Natural killer cell (primary cell): Measurements from ENCODE around the gene DTNB. TPM values are rescaled to one million over a fixed set of nuclear protein-coding genes. Genes with fewer than 3 reads are reported as not detected.

ENCODE experiments used
- ATAC-seq, 3 donors: fragments of 150-1000 bp in 2 of 3; fragments of 200-7000 bp in 1 of 3; cut with Tn5 transposase; 1 replicate in 1 of 3; 2 replicates in 2 of 3; pipeline ENCODE4 v1.10.0; 2021; ENCODE audit warnings: mild to moderate bottlenecking in 2 of 3, moderate library complexity in 2 of 3
- DNase-seq, 2 donors: peaks; one replicate each; pipeline versions ENCODE4 v3.0.0 to v3.0.0-alpha.2; 2013 to 2021; ENCODE audit warnings: mixed read lengths in 1 of 2
- H3K27ac ChIP-seq: one replicate; pipeline ENCODE4 v1.5.1; 2013; ENCODE audit warnings: mild to moderate bottlenecking, low read length
- H3K27me3 ChIP-seq: one replicate; pipeline ENCODE4 v1.6.1; 2013; ENCODE audit warnings: low read length; ENCODE audit not compliant: control insufficient read depth, insufficient read depth
- H3K36me3 ChIP-seq: one replicate; pipeline ENCODE4 v1.6.1; 2013; ENCODE audit warnings: low read length; ENCODE audit not compliant: control insufficient read depth, insufficient read depth
- H3K4me1 ChIP-seq: one replicate; pipeline ENCODE4 v1.6.1; 2013; ENCODE audit warnings: low read length; ENCODE audit not compliant: control insufficient read depth, insufficient read depth
- H3K4me3 ChIP-seq: one replicate; pipeline ENCODE4 v1.5.1; 2013; ENCODE audit warnings: low read length
- H3K9me3 ChIP-seq: one replicate; pipeline ENCODE4 v1.6.1; 2013; ENCODE audit warnings: low read length; ENCODE audit not compliant: control insufficient read depth, insufficient read depth
- H3K27ac Mint-ChIP-seq, 2 donors: one replicate each; pipeline ENCODE4 v1.8.0; 2022; ENCODE audit warnings: mild to moderate bottlenecking in 2 of 2, mixed read lengths in 2 of 2, moderate library complexity in 1 of 2
- H3K27me3 Mint-ChIP-seq, 2 donors: one replicate each; pipeline ENCODE4 v1.8.0; 2022; ENCODE audit warnings: low read depth in 2 of 2, mixed read lengths in 2 of 2
- H3K36me3 Mint-ChIP-seq: one replicate; pipeline ENCODE4 v1.8.0; 2022; ENCODE audit warnings: mixed read lengths
- H3K4me1 Mint-ChIP-seq, 2 donors: one replicate each; pipeline ENCODE4 v1.8.0; 2022; ENCODE audit warnings: mixed read lengths in 2 of 2
- H3K4me3 Mint-ChIP-seq: one replicate; pipeline ENCODE4 v1.8.0; 2022; ENCODE audit warnings: mild to moderate bottlenecking, moderate library complexity, mixed read lengths
- H3K9me3 Mint-ChIP-seq, 2 donors: one replicate each; pipeline ENCODE4 v1.8.0; 2022; ENCODE audit warnings: mixed read lengths in 2 of 2
- WGBS: methylation state at CpG from one replicate; pipeline ENCODE4 v1.1.7; 2013; ENCODE audit warnings: missing lambda C conversion rate; ENCODE audit not compliant: insufficient coverage; 5-methylcytosine and 5-hydroxymethylcytosine counted together
- intact Hi-C: fragments of 100-400 bp; cut with micrococcal nuclease; formaldehyde crosslinking; loops from one replicate; pipeline ENCODE4 v1.14.2; 2022
- total RNA-seq, 4 donors: library from RNA; stranded (reverse); fragments of 120-200 nt in 1 of 4; gene quantifications; one replicate each; pipeline versions ENCODE4 v1.2.3 to v1.2.4, GENCODE V29; 2013 to 2022
- TF ChIP-seq, protein P1 (sequence below): fragments of 200-600 bp; IDR thresholded peaks from one replicate; pipeline ENCODE4 v1.8.0; 2022; ENCODE audit warnings: antibody characterized with exemption

Gene DTNB
- total RNA-seq, 3 donors from 2014 or later (not counting 1 experiment from before 2014, with no cell fraction given): 20.8 to 33.7 (median 23.6) TPM

DNA sequence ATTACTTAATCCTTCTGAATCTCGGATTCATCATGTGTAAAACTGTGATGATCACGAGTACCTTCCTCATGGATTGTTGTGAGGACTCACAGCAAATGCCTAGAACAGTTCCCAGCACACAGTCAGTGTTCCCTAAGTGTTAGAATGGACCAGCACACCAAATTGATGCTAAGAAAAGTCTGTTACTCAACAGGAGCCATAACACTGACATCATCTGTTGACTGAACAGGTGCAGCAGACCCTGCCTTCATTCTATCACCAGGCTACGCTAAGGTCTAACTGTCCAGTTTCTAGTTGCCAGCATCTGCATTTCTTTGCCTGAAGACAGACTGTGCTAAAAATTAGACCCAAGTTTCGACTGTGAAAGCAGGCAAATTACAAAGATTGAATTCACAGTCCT lies 18.6 kb downstream of the DTNB start:
- ATAC-seq: no peak
- DNase-seq: no peak
- no peak overlapping the region for H3K27ac Mint-ChIP-seq
- TF ChIP-seq, protein P1, sequence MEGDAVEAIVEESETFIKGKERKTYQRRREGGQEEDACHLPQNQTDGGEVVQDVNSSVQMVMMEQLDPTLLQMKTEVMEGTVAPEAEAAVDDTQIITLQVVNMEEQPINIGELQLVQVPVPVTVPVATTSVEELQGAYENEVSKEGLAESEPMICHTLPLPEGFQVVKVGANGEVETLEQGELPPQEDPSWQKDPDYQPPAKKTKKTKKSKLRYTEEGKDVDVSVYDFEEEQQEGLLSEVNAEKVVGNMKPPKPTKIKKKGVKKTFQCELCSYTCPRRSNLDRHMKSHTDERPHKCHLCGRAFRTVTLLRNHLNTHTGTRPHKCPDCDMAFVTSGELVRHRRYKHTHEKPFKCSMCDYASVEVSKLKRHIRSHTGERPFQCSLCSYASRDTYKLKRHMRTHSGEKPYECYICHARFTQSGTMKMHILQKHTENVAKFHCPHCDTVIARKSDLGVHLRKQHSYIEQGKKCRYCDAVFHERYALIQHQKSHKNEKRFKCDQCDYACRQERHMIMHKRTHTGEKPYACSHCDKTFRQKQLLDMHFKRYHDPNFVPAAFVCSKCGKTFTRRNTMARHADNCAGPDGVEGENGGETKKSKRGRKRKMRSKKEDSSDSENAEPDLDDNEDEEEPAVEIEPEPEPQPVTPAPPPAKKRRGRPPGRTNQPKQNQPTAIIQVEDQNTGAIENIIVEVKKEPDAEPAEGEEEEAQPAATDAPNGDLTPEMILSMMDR: no peak
- 90% methylated on average over 4 of the region's 4 CpGs for WGBS
- Histone ChIP-seq H3K4me3 (no peak overlapping the region), H3K27me3 (no peaks in the 10 kb centered on the region), H3K9me3 (no peaks in the 10 kb centered on the region), H3K36me3 (no peaks in the 10 kb centered on the region), H3K27ac (no peak overlapping the region), H3K4me1 (no peaks in the 10 kb centered on the region)
- H3K36me3 Mint-ChIP-seq: no peaks in the 10 kb centered on the region
- no peaks in the 10 kb centered on the region for H3K27me3 Mint-ChIP-seq
- H3K9me3 Mint-ChIP-seq: no peaks in the 10 kb centered on the region
- intact Hi-C loops: no loop called here
- H3K4me3 Mint-ChIP-seq: no peak overlapping the region
- H3K4me1 Mint-ChIP-seq: peaks cover 0 to 8% of the 10 kb centered on the region in 2 donors

DNA sequence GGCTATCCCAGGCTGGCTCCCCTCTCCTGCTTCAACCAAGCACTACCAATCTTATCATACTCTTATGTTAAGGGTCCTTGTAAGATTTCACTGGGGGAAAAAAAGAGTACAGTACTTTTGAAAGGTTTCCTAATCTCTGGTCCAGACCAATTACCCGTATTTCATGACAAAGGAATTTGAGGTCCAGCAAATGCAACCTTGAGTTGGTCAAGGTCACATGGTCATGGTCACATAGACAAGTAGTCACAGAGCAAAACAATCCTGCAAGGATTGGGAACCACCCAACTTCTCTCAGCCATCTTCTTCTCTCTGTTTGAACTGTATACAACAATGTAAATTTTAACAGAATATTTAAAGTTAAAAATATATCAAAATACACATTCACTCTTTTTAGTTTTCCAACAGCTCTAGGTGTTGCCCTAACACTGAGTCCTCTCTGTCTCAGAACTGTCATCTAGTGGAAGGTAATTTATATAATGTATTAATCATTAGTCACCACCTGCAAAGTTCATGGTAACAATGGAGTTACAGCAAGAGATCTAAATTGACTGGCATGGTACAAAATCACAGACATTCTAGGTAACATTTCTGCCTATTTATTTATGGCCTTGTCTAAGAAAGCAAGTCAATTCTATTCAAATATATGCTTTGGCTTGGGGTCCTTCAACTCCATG lies 21.5 kb downstream of the DTNB start:
- no peaks in the 10 kb centered on the region for H3K27me3 Mint-ChIP-seq
- Histone ChIP-seq H3K27me3 (no peaks in the 10 kb centered on the region), H3K4me3 (no peak overlapping the region), H3K4me1 (no peaks in the 10 kb centered on the region), H3K9me3 (no peaks in the 10 kb centered on the region), H3K36me3 (peaks cover 3% of the 10 kb centered on the region), H3K27ac (no peak overlapping the region)
- no peak for DNase-seq
- WGBS: 100% methylated on average over 1 of the region's 1 CpG
- TF ChIP-seq, protein P1: no peak
- no peaks in the 10 kb centered on the region for H3K9me3 Mint-ChIP-seq
- intact Hi-C loops: no loop called here
- no peak overlapping the region for H3K4me3 Mint-ChIP-seq
- ATAC-seq: no peak
- no peak overlapping the region for H3K27ac Mint-ChIP-seq
- no peaks in the 10 kb centered on the region for H3K4me1 Mint-ChIP-seq
- no peaks in the 10 kb centered on the region for H3K36me3 Mint-ChIP-seq

DNA sequence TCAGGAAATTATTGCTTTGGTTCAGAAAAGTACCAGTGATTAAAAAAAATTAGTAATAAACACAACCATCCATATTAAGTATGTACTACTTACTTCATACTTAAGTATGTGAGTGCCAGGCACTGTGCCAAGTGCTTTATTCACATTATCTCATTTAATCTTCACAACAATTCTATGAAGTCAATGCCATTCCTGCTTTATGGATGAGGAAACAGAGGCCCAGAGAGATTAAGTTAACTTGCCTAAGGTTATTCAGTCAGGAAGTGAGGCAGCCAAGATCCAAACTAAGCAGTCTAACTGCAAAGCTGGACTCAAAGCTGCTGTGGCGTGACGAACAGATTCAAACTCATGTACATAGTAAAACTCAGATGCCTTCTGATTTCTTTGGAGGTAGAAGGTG lies 22.3 kb downstream of the DTNB start:
- H3K4me1 Mint-ChIP-seq: no peaks in the 10 kb centered on the region
- TF ChIP-seq, protein P1: no peak

DNA sequence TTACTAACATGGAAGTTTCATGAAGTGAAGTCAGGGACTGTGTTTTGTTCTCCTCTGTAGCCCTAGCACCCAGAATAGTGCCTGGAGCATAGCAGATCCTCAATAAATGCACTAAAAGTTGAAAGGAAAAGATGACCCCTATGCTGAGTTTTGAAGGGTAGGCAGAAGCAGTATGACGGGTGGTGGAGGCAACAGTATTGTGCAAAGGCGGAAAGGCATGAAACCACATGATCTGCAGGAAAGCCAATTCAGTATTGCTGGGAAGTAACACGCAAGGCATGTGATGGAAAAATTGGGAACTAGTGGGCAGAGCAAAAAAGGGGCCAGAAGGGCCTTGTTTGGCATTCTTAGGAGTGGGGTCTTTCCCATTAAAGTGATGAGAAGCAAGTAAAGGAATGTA lies 23.1 kb downstream of the DTNB start:
- no peaks in the 10 kb centered on the region for H3K27me3 Mint-ChIP-seq
- WGBS: 98% methylated on average over 3 of the region's 3 CpGs

More for the DNA sequence above, 22.3 kb downstream of the DTNB start:
- Mint-ChIP-seq H3K27me3 (no peaks in the 10 kb centered on the region), H3K4me3 (no peak overlapping the region), H3K9me3 (no peaks in the 10 kb centered on the region), H3K36me3 (no peaks in the 10 kb centered on the region), H3K27ac (no peak overlapping the region)
- intact Hi-C loops: no loop called here
- ATAC-seq: no peak
- Histone ChIP-seq H3K4me1 (no peaks in the 10 kb centered on the region), H3K9me3 (no peaks in the 10 kb centered on the region), H3K27me3 (no peaks in the 10 kb centered on the region), H3K36me3 (peaks cover 3% of the 10 kb centered on the region), H3K27ac (no peak overlapping the region), H3K4me3 (no peak overlapping the region)
- DNase-seq: no peak
- WGBS: 50% methylated on average over 2 of the region's 2 CpGs

More for the DNA sequence above, 23.1 kb downstream of the DTNB start:
- no peak for ATAC-seq
- intact Hi-C loops: no loop called here
- Histone ChIP-seq H3K36me3 (peaks cover 3% of the 10 kb centered on the region), H3K4me3 (no peak overlapping the region), H3K27me3 (no peaks in the 10 kb centered on the region), H3K27ac (no peak overlapping the region), H3K9me3 (no peaks in the 10 kb centered on the region), H3K4me1 (no peaks in the 10 kb centered on the region)
- Mint-ChIP-seq H3K36me3 (no peaks in the 10 kb centered on the region), H3K9me3 (no peaks in the 10 kb centered on the region), H3K4me3 (no peak overlapping the region), H3K4me1 (no peaks in the 10 kb centered on the region), H3K27ac (no peak overlapping the region)
- TF ChIP-seq, protein P1: no peak
- no peak for DNase-seq
